Stimulated activated naive B cell treated with anti-CD40 and anti-IgM and Interleukin-4, amounts not matched to agents 10 μg/mL and 1 μg/mL and 100 μg/mL, for 72 hours (primary cell): ENCODE measurements around the gene EDC4.
A peak's percentile ranks its signal among the peaks of the same experiment; 100 is the strongest.
"Not testable (repeated sequence)": the region's sequence is repeated elsewhere in the genome, so short reads cannot be mapped to it uniquely, and the experiment has no call there.

Experiments
- ATAC-seq, 2 donors: fragments of 150-1000 bp; cut with Tn5 transposase; replicated peaks; 2 replicates each; pipeline ENCODE4 v1.10.0; 2021; ENCODE audit warnings: moderate library complexity in 1 of 2
- DNase-seq: peaks from one replicate; pipeline ENCODE4 v3.0.0; 2021
- H3K27ac Mint-ChIP-seq: one replicate; pipeline ENCODE4 v1.8.0; 2022; ENCODE audit warnings: mild to moderate bottlenecking, mixed read lengths
- H3K27me3 Mint-ChIP-seq, 2 donors: one replicate each; pipeline ENCODE4 v1.8.0; 2022; ENCODE audit warnings: mixed read lengths in 2 of 2
- H3K36me3 Mint-ChIP-seq, 2 donors: one replicate each; pipeline ENCODE4 v1.8.0; 2022; ENCODE audit warnings: mixed read lengths in 2 of 2, mild to moderate bottlenecking in 1 of 2
- H3K4me1 Mint-ChIP-seq, 2 donors: one replicate each; pipeline ENCODE4 v1.8.0; 2022; ENCODE audit warnings: mixed read lengths in 2 of 2, mild to moderate bottlenecking in 1 of 2
- H3K4me3 Mint-ChIP-seq, 2 donors: one replicate each; pipeline ENCODE4 v1.8.0; 2022; ENCODE audit warnings: mild to moderate bottlenecking in 2 of 2, mixed read lengths in 2 of 2, moderate library complexity in 1 of 2
- H3K9me3 Mint-ChIP-seq, 2 donors: one replicate each; pipeline ENCODE4 v1.8.0; 2022; ENCODE audit warnings: mixed read lengths in 2 of 2, mild to moderate bottlenecking in 1 of 2

Gene EDC4

GRCh38 chr16:67862623-67863583 lies 9.9 kb upstream of the EDC4 start:
- Mint-ChIP-seq H3K36me3 (peaks cover 20 to 35% of the 10 kb centered on the region in 2 donors), H3K27me3 (no peaks in the 10 kb centered on the region), H3K9me3 (no peaks in the 10 kb centered on the region), H3K27ac (no peak overlapping the region), H3K4me3 (no peak overlapping the region), H3K4me1 (peaks cover 12 to 23% of the 10 kb centered on the region in 2 donors)
- no peak for DNase-seq
- no peak for ATAC-seq

GRCh38 chr16:67864044-67864443 lies 8.8 kb upstream of the EDC4 start:
- not testable (repeated sequence) for H3K27ac Mint-ChIP-seq, ATAC-seq, DNase-seq, H3K4me3 Mint-ChIP-seq, H3K9me3 Mint-ChIP-seq, H3K27me3 Mint-ChIP-seq
- H3K36me3 Mint-ChIP-seq = peaks cover 15 to 25% of the 10 kb centered on the region in 2 donors
- peaks cover 7 to 12% of the 10 kb centered on the region in 2 donors for H3K4me1 Mint-ChIP-seq

- Mint-ChIP-seq H3K4me3 (no peak overlapping the region), H3K9me3 (no peaks in the 10 kb centered on the region), H3K4me1 (peaks cover 7 to 12% of the 10 kb centered on the region in 2 donors), H3K36me3 (peaks cover 13 to 25% of the 10 kb centered on the region in 2 donors), H3K27me3 (no peaks in the 10 kb centered on the region), H3K27ac (peak overlapping the region; percentile 74)
- no peak for DNase-seq
- no peak for ATAC-seq
Measured at GRCh38 chr16:67864594-67864993, 8.3 kb upstream of the EDC4 start.

GRCh38 chr16:67865318-67865717 lies 7.5 kb upstream of the EDC4 start:
- ATAC-seq = no peak
- no peak overlapping the region for H3K27ac Mint-ChIP-seq
- H3K36me3 Mint-ChIP-seq = peaks cover 9 to 24% of the 10 kb centered on the region in 2 donors
- no peaks in the 10 kb centered on the region for H3K27me3 Mint-ChIP-seq
- no peak overlapping the region for H3K4me3 Mint-ChIP-seq
- peaks cover 7 to 12% of the 10 kb centered on the region in 2 donors for H3K4me1 Mint-ChIP-seq
- no peaks in the 10 kb centered on the region for H3K9me3 Mint-ChIP-seq
- no peak for DNase-seq

GRCh38 chr16:67868290-67868689 lies 4.6 kb upstream of the EDC4 start:
- Mint-ChIP-seq H3K27ac (no peak overlapping the region), H3K9me3 (no peaks in the 10 kb centered on the region), H3K4me1 (peaks cover 5 to 8% of the 10 kb centered on the region in 2 donors), H3K36me3 (peaks cover 8 to 21% of the 10 kb centered on the region in 2 donors), H3K27me3 (no peaks in the 10 kb centered on the region), H3K4me3 (no peak overlapping the region)
- ATAC-seq (no peak), DNase-seq (no peak)

GRCh38 chr16:67869653-67870052 lies 3.2 kb upstream of the EDC4 start:
- Mint-ChIP-seq H3K4me1 (peaks cover 13 to 21% of the 10 kb centered on the region in 2 donors), H3K27me3 (no peaks in the 10 kb centered on the region), H3K9me3 (no peaks in the 10 kb centered on the region), H3K27ac (no peak overlapping the region), H3K36me3 (peaks cover 9 to 19% of the 10 kb centered on the region in 2 donors), H3K4me3 (no peak overlapping the region)
- DNase-seq (no peak), ATAC-seq (no peak)

GRCh38 chr16:67871256-67871655 lies 1.6 kb upstream of the EDC4 start:
- H3K36me3 Mint-ChIP-seq = peaks cover 9 to 16% of the 10 kb centered on the region in 2 donors
- H3K27me3 Mint-ChIP-seq = no peaks in the 10 kb centered on the region
- H3K4me3 Mint-ChIP-seq = no peak overlapping the region
- ATAC-seq = no peak
- no peak overlapping the region for H3K27ac Mint-ChIP-seq
- H3K4me1 Mint-ChIP-seq = peaks cover 24 to 37% of the 10 kb centered on the region in 2 donors
- H3K9me3 Mint-ChIP-seq = no peaks in the 10 kb centered on the region
- DNase-seq = no peak

- peak overlapping the region; percentile 95 for H3K27ac Mint-ChIP-seq
- no peak for ATAC-seq
- no peaks in the 10 kb centered on the region for H3K27me3 Mint-ChIP-seq
- peaks cover 24 to 37% of the 10 kb centered on the region in 2 donors for H3K4me1 Mint-ChIP-seq
- peak overlapping the region; percentile 83 to 95 for H3K4me3 Mint-ChIP-seq
- H3K9me3 Mint-ChIP-seq = no peaks in the 10 kb centered on the region
- no peak for DNase-seq
- peaks cover 11 to 17% of the 10 kb centered on the region in 2 donors for H3K36me3 Mint-ChIP-seq
Measured at GRCh38 chr16:67872131-67872630, 671 bp upstream of the EDC4 start.

GRCh38 chr16:67873435-67874370 lies 851 bp downstream of the EDC4 start:
- H3K4me3 Mint-ChIP-seq = peak overlapping the region; percentile 83 to 95
- H3K4me1 Mint-ChIP-seq = peaks cover 24 to 37% of the 10 kb centered on the region in 2 donors
- peaks cover 15 to 29% of the 10 kb centered on the region in 2 donors for H3K36me3 Mint-ChIP-seq
- H3K27me3 Mint-ChIP-seq = no peaks in the 10 kb centered on the region
- no peaks in the 10 kb centered on the region for H3K9me3 Mint-ChIP-seq
- peak overlapping the region; percentile 79 for H3K27ac Mint-ChIP-seq
- peak in 1 of 2 donors; percentile 16 for ATAC-seq
- no peak for DNase-seq

- no peak for ATAC-seq
- no peaks in the 10 kb centered on the region for H3K9me3 Mint-ChIP-seq
- peak overlapping the region; percentile 79 for H3K27ac Mint-ChIP-seq
- peaks cover 24 to 37% of the 10 kb centered on the region in 2 donors for H3K4me1 Mint-ChIP-seq
- peaks cover 21 to 36% of the 10 kb centered on the region in 2 donors for H3K36me3 Mint-ChIP-seq
- peak overlapping the region; percentile 83 to 95 for H3K4me3 Mint-ChIP-seq
- DNase-seq = no peak
- H3K27me3 Mint-ChIP-seq = no peaks in the 10 kb centered on the region
Measured at GRCh38 chr16:67874372-67874771, 1.5 kb downstream of the EDC4 start.

GRCh38 chr16:67877064-67877463 lies 4.2 kb downstream of the EDC4 start:
- Mint-ChIP-seq H3K4me3 (no peak overlapping the region), H3K9me3 (no peaks in the 10 kb centered on the region)

GRCh38 chr16:67878232-67878631 lies 5.4 kb downstream of the EDC4 start:
- peaks cover 53 to 57% of the 10 kb centered on the region in 2 donors for H3K36me3 Mint-ChIP-seq
- no peak overlapping the region for H3K27ac Mint-ChIP-seq
- no peak for DNase-seq
- ATAC-seq = no peak
- no peaks in the 10 kb centered on the region for H3K9me3 Mint-ChIP-seq
- H3K27me3 Mint-ChIP-seq = no peaks in the 10 kb centered on the region
- H3K4me1 Mint-ChIP-seq = peaks cover 22 to 30% of the 10 kb centered on the region in 2 donors
- H3K4me3 Mint-ChIP-seq = no peak overlapping the region

More at GRCh38 chr16:67877064-67877463, 4.2 kb downstream of the EDC4 start:
- no peaks in the 10 kb centered on the region for H3K27me3 Mint-ChIP-seq
- H3K27ac Mint-ChIP-seq = no peak overlapping the region
- H3K36me3 Mint-ChIP-seq = peaks cover 45 to 49% of the 10 kb centered on the region in 2 donors
- peaks cover 24 to 36% of the 10 kb centered on the region in 2 donors for H3K4me1 Mint-ChIP-seq
- DNase-seq (no peak), ATAC-seq (no peak)

- H3K27me3 Mint-ChIP-seq = no peaks in the 10 kb centered on the region
- peaks cover 59 to 63% of the 10 kb centered on the region in 2 donors for H3K36me3 Mint-ChIP-seq
- no peak for DNase-seq
- no peak overlapping the region for H3K27ac Mint-ChIP-seq
- H3K4me3 Mint-ChIP-seq = no peak overlapping the region
- H3K4me1 Mint-ChIP-seq = peaks cover 23 to 32% of the 10 kb centered on the region in 2 donors
- no peaks in the 10 kb centered on the region for H3K9me3 Mint-ChIP-seq
- no peak for ATAC-seq
Measured at GRCh38 chr16:67878846-67879245, 6.0 kb downstream of the EDC4 start.

- DNase-seq = no peak
- H3K27me3 Mint-ChIP-seq = no peaks in the 10 kb centered on the region
- no peak overlapping the region for H3K27ac Mint-ChIP-seq
- ATAC-seq = no peak
- peaks cover 18 to 30% of the 10 kb centered on the region in 2 donors for H3K4me1 Mint-ChIP-seq
- no peaks in the 10 kb centered on the region for H3K9me3 Mint-ChIP-seq
- H3K4me3 Mint-ChIP-seq = no peak overlapping the region
- H3K36me3 Mint-ChIP-seq = peaks cover 63 to 66% of the 10 kb centered on the region in 2 donors
Measured at GRCh38 chr16:67879462-67879861, 6.6 kb downstream of the EDC4 start.
